ENCODE measurements around the gene GHRHR. TPM values are rescaled to one million over a fixed set of nuclear protein-coding genes. Genes with fewer than 3 reads are reported as not detected.

Gene GHRHR
- total and polyA plus RNA-seq, 5 donors from 2014 or later, result not detected

GRCh38 chr7:30965372-30965771 lies 1.6 kb downstream of the GHRHR start:
- no peaks in the 10 kb centered on the region for H3K4me1 Mint-ChIP-seq
- H3K27me3 Mint-ChIP-seq, result peaks cover 5% of the 10 kb centered on the region
- peaks cover 0 to 2% (median 0%) of the 10 kb centered on the region in 7 donors for H3K9me3 Mint-ChIP-seq
- Histone ChIP-seq H3K27ac (ENCODE audit: insufficient read depth, low read length, poor library complexity, severe bottlenecking) (no peak overlapping the region), H3K4me1 (ENCODE audit: control insufficient read depth, insufficient read depth, low read length, poor library complexity, severe bottlenecking) (no peaks in the 10 kb centered on the region), H3K9me3 (ENCODE audit: control insufficient read depth in 2 of 2, low read length in 2 of 2) (no peaks in the 10 kb centered on the region), H3K27me3 (ENCODE audit: control insufficient read depth, insufficient read depth, low read length) (no peaks in the 10 kb centered on the region), H3K4me3 (ENCODE audit: low read depth, low read length) (no peak overlapping the region), H3K36me3 (ENCODE audit: control insufficient read depth, insufficient read depth, low read length) (no peaks in the 10 kb centered on the region)
- no peak for DNase-seq
- no peak for ATAC-seq (ENCODE audit: low read depth in 2 of 2)
- H3K4me3 Mint-ChIP-seq, result no peak overlapping the region
- no peaks in the 10 kb centered on the region for H3K36me3 Mint-ChIP-seq
- H3K27ac Mint-ChIP-seq, result no peak overlapping the region

- Mint-ChIP-seq H3K4me1 (no peaks in the 10 kb centered on the region), H3K27me3 (peaks cover 6% of the 10 kb centered on the region), H3K9me3 (peaks cover 0 to 2% (median 0%) of the 10 kb centered on the region in 7 donors), H3K27ac (no peak overlapping the region), H3K36me3 (no peaks in the 10 kb centered on the region), H3K4me3 (no peak overlapping the region)
- DNase-seq (no peak), ATAC-seq (ENCODE audit: low read depth in 2 of 2) (no peak)
- H3K27me3 ChIP-seq (ENCODE audit: control insufficient read depth, insufficient read depth, low read length), result no peaks in the 10 kb centered on the region
- H3K4me1 ChIP-seq (ENCODE audit: control insufficient read depth, insufficient read depth, low read length, poor library complexity, severe bottlenecking), result no peaks in the 10 kb centered on the region
- no peak overlapping the region for H3K27ac ChIP-seq (ENCODE audit: insufficient read depth, low read length, poor library complexity, severe bottlenecking)
- no peak overlapping the region for H3K4me3 ChIP-seq (ENCODE audit: low read depth, low read length)
- no peaks in the 10 kb centered on the region for H3K9me3 ChIP-seq (ENCODE audit: control insufficient read depth in 2 of 2, low read length in 2 of 2)
- H3K36me3 ChIP-seq (ENCODE audit: control insufficient read depth, insufficient read depth, low read length), result no peaks in the 10 kb centered on the region
Measured at GRCh38 chr7:30965883-30966282, 2.1 kb downstream of the GHRHR start.

GRCh38 chr7:30968294-30968693 lies 4.5 kb downstream of the GHRHR start:
- Mint-ChIP-seq H3K9me3 (peaks cover 0 to 2% (median 0%) of the 10 kb centered on the region in 7 donors), H3K36me3 (no peaks in the 10 kb centered on the region), H3K27me3 (peaks cover 8% of the 10 kb centered on the region), H3K4me3 (no peak overlapping the region), H3K27ac (no peak overlapping the region), H3K4me1 (peaks cover 0 to 4% (median 0%) of the 10 kb centered on the region in 4 donors)
- no peak for ATAC-seq (ENCODE audit: low read depth in 2 of 2)
- H3K36me3 ChIP-seq (ENCODE audit: control insufficient read depth, insufficient read depth, low read length), result no peaks in the 10 kb centered on the region
- no peaks in the 10 kb centered on the region for H3K27me3 ChIP-seq (ENCODE audit: control insufficient read depth, insufficient read depth, low read length)
- no peak overlapping the region for H3K27ac ChIP-seq (ENCODE audit: insufficient read depth, low read length, poor library complexity, severe bottlenecking)
- H3K9me3 ChIP-seq (ENCODE audit: control insufficient read depth in 2 of 2, low read length in 2 of 2), result no peaks in the 10 kb centered on the region
- H3K4me3 ChIP-seq (ENCODE audit: low read depth, low read length), result no peak overlapping the region
- H3K4me1 ChIP-seq (ENCODE audit: control insufficient read depth, insufficient read depth, low read length, poor library complexity, severe bottlenecking), result no peaks in the 10 kb centered on the region
- DNase-seq, result no peak

GRCh38 chr7:30968747-30969603 lies 5.2 kb downstream of the GHRHR start:
- DNase-seq, result no peak
- Histone ChIP-seq H3K36me3 (ENCODE audit: control insufficient read depth, insufficient read depth, low read length) (no peaks in the 10 kb centered on the region), H3K27me3 (ENCODE audit: control insufficient read depth, insufficient read depth, low read length) (no peaks in the 10 kb centered on the region), H3K27ac (ENCODE audit: insufficient read depth, low read length, poor library complexity, severe bottlenecking) (no peak overlapping the region), H3K4me1 (ENCODE audit: control insufficient read depth, insufficient read depth, low read length, poor library complexity, severe bottlenecking) (no peaks in the 10 kb centered on the region), H3K9me3 (ENCODE audit: control insufficient read depth in 2 of 2, low read length in 2 of 2) (no peaks in the 10 kb centered on the region), H3K4me3 (ENCODE audit: low read depth, low read length) (no peak overlapping the region)
- ATAC-seq (ENCODE audit: low read depth in 2 of 2), result no peak
- H3K4me1 Mint-ChIP-seq, result peaks cover 0 to 4% (median 0%) of the 10 kb centered on the region in 4 donors
- peaks cover 5% of the 10 kb centered on the region for H3K27me3 Mint-ChIP-seq
- H3K9me3 Mint-ChIP-seq, result peaks cover 0 to 1% (median 0%) of the 10 kb centered on the region in 7 donors
- no peak overlapping the region for H3K27ac Mint-ChIP-seq
- H3K36me3 Mint-ChIP-seq, result no peaks in the 10 kb centered on the region
- H3K4me3 Mint-ChIP-seq, result no peak overlapping the region

- Histone ChIP-seq H3K36me3 (ENCODE audit: control insufficient read depth, insufficient read depth, low read length) (no peaks in the 10 kb centered on the region), H3K27ac (ENCODE audit: insufficient read depth, low read length, poor library complexity, severe bottlenecking) (no peak overlapping the region), H3K27me3 (ENCODE audit: control insufficient read depth, insufficient read depth, low read length) (no peaks in the 10 kb centered on the region), H3K9me3 (ENCODE audit: control insufficient read depth in 2 of 2, low read length in 2 of 2) (no peaks in the 10 kb centered on the region), H3K4me1 (ENCODE audit: control insufficient read depth, insufficient read depth, low read length, poor library complexity, severe bottlenecking) (peaks cover 1% of the 10 kb centered on the region), H3K4me3 (ENCODE audit: low read depth, low read length) (no peak overlapping the region)
- Mint-ChIP-seq H3K9me3 (peaks cover 0 to 1% (median 0%) of the 10 kb centered on the region in 7 donors), H3K36me3 (no peaks in the 10 kb centered on the region), H3K27me3 (peaks cover 5% of the 10 kb centered on the region), H3K4me3 (no peak overlapping the region), H3K4me1 (peaks cover 0 to 4% (median 1%) of the 10 kb centered on the region in 4 donors), H3K27ac (no peak overlapping the region)
- DNase-seq (no peak), ATAC-seq (ENCODE audit: low read depth in 2 of 2) (no peak)
Measured at GRCh38 chr7:30969604-30969970, 5.8 kb downstream of the GHRHR start.

- Histone ChIP-seq H3K36me3 (ENCODE audit: control insufficient read depth, insufficient read depth, low read length) (no peaks in the 10 kb centered on the region), H3K9me3 (ENCODE audit: control insufficient read depth in 2 of 2, low read length in 2 of 2) (no peaks in the 10 kb centered on the region), H3K4me1 (ENCODE audit: control insufficient read depth, insufficient read depth, low read length, poor library complexity, severe bottlenecking) (peaks cover 5% of the 10 kb centered on the region), H3K4me3 (ENCODE audit: low read depth, low read length) (no peak overlapping the region), H3K27ac (ENCODE audit: insufficient read depth, low read length, poor library complexity, severe bottlenecking) (no peak overlapping the region), H3K27me3 (ENCODE audit: control insufficient read depth, insufficient read depth, low read length) (no peaks in the 10 kb centered on the region)
- Mint-ChIP-seq H3K36me3 (no peaks in the 10 kb centered on the region), H3K27me3 (peaks cover 5% of the 10 kb centered on the region), H3K4me1 (peaks cover 0 to 4% (median 2%) of the 10 kb centered on the region in 4 donors), H3K9me3 (peaks cover 0 to 1% (median 0%) of the 10 kb centered on the region in 7 donors), H3K27ac (no peak overlapping the region), H3K4me3 (no peak overlapping the region)
- ATAC-seq (ENCODE audit: low read depth in 2 of 2) (no peak), DNase-seq (no peak)
Measured at GRCh38 chr7:30970074-30970473, 6.3 kb downstream of the GHRHR start.

GRCh38 chr7:30970594-30971094 lies 6.9 kb downstream of the GHRHR start:
- Mint-ChIP-seq H3K4me1 (peaks cover 0 to 4% (median 2%) of the 10 kb centered on the region in 4 donors), H3K36me3 (no peaks in the 10 kb centered on the region), H3K27ac (no peak overlapping the region), H3K27me3 (peaks cover 5% of the 10 kb centered on the region), H3K4me3 (no peak overlapping the region), H3K9me3 (peaks cover 0 to 1% (median 0%) of the 10 kb centered on the region in 7 donors)
- DNase-seq (no peak), ATAC-seq (ENCODE audit: low read depth in 2 of 2) (no peak)
- Histone ChIP-seq H3K9me3 (ENCODE audit: control insufficient read depth in 2 of 2, low read length in 2 of 2) (no peaks in the 10 kb centered on the region), H3K4me3 (ENCODE audit: low read depth, low read length) (no peak overlapping the region), H3K27ac (ENCODE audit: insufficient read depth, low read length, poor library complexity, severe bottlenecking) (no peak overlapping the region), H3K27me3 (ENCODE audit: control insufficient read depth, insufficient read depth, low read length) (no peaks in the 10 kb centered on the region), H3K36me3 (ENCODE audit: control insufficient read depth, insufficient read depth, low read length) (no peaks in the 10 kb centered on the region), H3K4me1 (ENCODE audit: control insufficient read depth, insufficient read depth, low read length, poor library complexity, severe bottlenecking) (peaks cover 5% of the 10 kb centered on the region)

- Histone ChIP-seq H3K9me3 (ENCODE audit: control insufficient read depth in 2 of 2, low read length in 2 of 2) (no peaks in the 10 kb centered on the region), H3K36me3 (ENCODE audit: control insufficient read depth, insufficient read depth, low read length) (no peaks in the 10 kb centered on the region), H3K4me1 (ENCODE audit: control insufficient read depth, insufficient read depth, low read length, poor library complexity, severe bottlenecking) (peaks cover 5% of the 10 kb centered on the region), H3K27me3 (ENCODE audit: control insufficient read depth, insufficient read depth, low read length) (no peaks in the 10 kb centered on the region), H3K4me3 (ENCODE audit: low read depth, low read length) (no peak overlapping the region), H3K27ac (ENCODE audit: insufficient read depth, low read length, poor library complexity, severe bottlenecking) (no peak overlapping the region)
- H3K27me3 Mint-ChIP-seq, result peaks cover 5% of the 10 kb centered on the region
- H3K4me1 Mint-ChIP-seq, result peaks cover 0 to 4% (median 2%) of the 10 kb centered on the region in 4 donors
- H3K9me3 Mint-ChIP-seq, result no peaks in the 10 kb centered on the region
- H3K4me3 Mint-ChIP-seq, result no peak overlapping the region
- H3K36me3 Mint-ChIP-seq, result no peaks in the 10 kb centered on the region
- DNase-seq (no peak), ATAC-seq (ENCODE audit: low read depth in 2 of 2) (no peak)
- no peak overlapping the region for H3K27ac Mint-ChIP-seq
Measured at GRCh38 chr7:30971440-30971839, 7.7 kb downstream of the GHRHR start.

All from CD4-positive, CD25-positive, alpha-beta regulatory T cell (primary cell).